PC-3 (cell line): Measurements from ENCODE around the gene OPHN1. TPM values are rescaled to one million over a fixed set of nuclear protein-coding genes. Genes with fewer than 3 reads are reported as not detected.
A peak's percentile ranks its signal among the peaks of the same experiment; 100 is the strongest.

Experiments
- ATAC-seq: fragments of 200-7000 bp; cut with Tn5 transposase; 2 replicates; pipeline ENCODE4 v1.9.1; 2020; ENCODE audit warnings: mild to moderate bottlenecking, moderate library complexity
- BruUV-seq: library from RNA; stranded (reverse); fragments of 400-500 nt; replicated peaks from 2 replicates; lab custom pipeline; 2021; lab: Mats Ljungman, UMichigan
- CTCF ChIA-PET: fragments of 300-600 bp; sonication (Branson Sonifier 250); formaldehyde crosslinking; loops from one replicate; lab custom pipeline; 2022; ENCODE audit warnings: antibody characterized with exemption; lab: Charles Lee
- POLR2A ChIA-PET: fragments of 300-600 bp; sonication (Branson Sonifier 250); formaldehyde crosslinking; loops from one replicate; lab custom pipeline; 2022; ENCODE audit warnings: antibody characterized with exemption; ENCODE audit not compliant: unreplicated experiment; lab: Charles Lee
- DNase-seq: peaks from one replicate; pipeline ENCODE4 v3.0.0-alpha.2; 2015
- H2AFZ ChIP-seq: fragments of 300-600 bp; sonication (generic); 2 replicates; pipeline ENCODE4 v1.6.0; 2016; ENCODE audit warnings: antibody characterized with exemption, low read length
- H3F3A ChIP-seq: fragments of 300-600 bp; sonication (generic); one replicate; pipeline ENCODE4 v1.6.0; 2017; ENCODE audit warnings: antibody characterized with exemption, low read length, control low read depth, mild to moderate bottlenecking; ENCODE audit not compliant: unreplicated experiment
- H3K27ac ChIP-seq: fragments of 300-600 bp; sonication (generic); 2 replicates; pipeline ENCODE4 v1.5.1; 2016; ENCODE audit warnings: mild to moderate bottlenecking, low read length
- H3K27me3 ChIP-seq: fragments of 300-600 bp; sonication (generic); 2 replicates; pipeline ENCODE4 v1.6.1; 2016; ENCODE audit warnings: low read length, mixed read lengths
- H3K36me3 ChIP-seq: fragments of 300-600 bp; sonication (generic); 2 replicates; pipeline ENCODE4 v1.6.1; 2016; ENCODE audit warnings: low read depth, mixed run types, low read length, mixed read lengths
- H3K4me1 ChIP-seq: fragments of 300-600 bp; sonication (generic); 2 replicates; pipeline ENCODE4 v1.5.1; 2016; ENCODE audit warnings: low read length; ENCODE audit not compliant: insufficient read depth
- H3K4me2 ChIP-seq: fragments of 300-600 bp; sonication (generic); 2 replicates; pipeline ENCODE4 v1.6.0; 2016; ENCODE audit warnings: low read length
- H3K4me3 ChIP-seq: fragments of 300-600 bp; sonication (generic); 2 replicates; pipeline ENCODE4 v1.5.1; 2016; ENCODE audit warnings: mild to moderate bottlenecking, low read length, mixed read lengths
- H3K79me2 ChIP-seq: fragments of 300-600 bp; sonication (generic); 2 replicates; pipeline ENCODE4 v1.6.1; 2017; ENCODE audit warnings: low read length, mixed read lengths
- H3K9ac ChIP-seq: fragments of 300-600 bp; sonication (generic); 2 replicates; pipeline ENCODE4 v1.6.0; 2016; ENCODE audit warnings: mild to moderate bottlenecking, low read length
- H3K9me2 ChIP-seq: fragments of 300-600 bp; sonication (generic); replicated peaks from 2 replicates; pipeline ENCODE4 v1.6.1; 2016; ENCODE audit warnings: mixed run types, low read length, mixed read lengths
- H3K9me3 ChIP-seq: fragments of 300-600 bp; sonication (generic); 2 replicates; pipeline ENCODE4 v1.6.1; 2016; ENCODE audit warnings: low read length, mixed read lengths
- H4K20me1 ChIP-seq: fragments of 300-600 bp; sonication (generic); 2 replicates; pipeline ENCODE4 v1.6.1; 2016; ENCODE audit warnings: low read length, mixed read lengths
- EZH2 ChIP-seq: fragments of 300-600 bp; sonication (generic); IDR thresholded peaks from one replicate; pipeline ENCODE4 v1.6.1; 2017; ENCODE audit warnings: antibody characterized with exemption, mild to moderate bottlenecking, low read length; ENCODE audit not compliant: unreplicated experiment
- EZH2phosphoT487 ChIP-seq: fragments of 300-600 bp; sonication (generic); IDR thresholded peaks from 2 replicates; pipeline ENCODE4 v1.6.1; 2018; ENCODE audit warnings: mild to moderate bottlenecking, antibody characterized with exemption, low read length, borderline replicate concordance
- intact Hi-C: fragments of 100-400 bp; cut with micrococcal nuclease; formaldehyde crosslinking; loops from 2 replicates; pipeline ENCODE4 v1.9.0; 2023
- total RNA-seq: library from RNA; depleted of rRNA; stranded (reverse); fragments of >200 nt; gene quantifications from 2 replicates; pipeline ENCODE4 v1.2.3, GENCODE V29; 2014
- TF ChIP-seq, protein P1 (sequence below): fragments of 300-600 bp; sonication (generic); conservative IDR thresholded peaks from 2 replicates; pipeline ENCODE4 v1.5.1; 2017; ENCODE audit warnings: antibody characterized with exemption, low read depth, mild to moderate bottlenecking, low read length

The OPHN1 gene
- total RNA-seq, 1 experiment from 2014 or later, result 6.0 TPM

- no peak overlapping the region for H2AFZ ChIP-seq
- no peak for TF ChIP-seq EZH2
- no peak for TF ChIP-seq EZH2phosphoT487
- TF ChIP-seq, protein P1, sequence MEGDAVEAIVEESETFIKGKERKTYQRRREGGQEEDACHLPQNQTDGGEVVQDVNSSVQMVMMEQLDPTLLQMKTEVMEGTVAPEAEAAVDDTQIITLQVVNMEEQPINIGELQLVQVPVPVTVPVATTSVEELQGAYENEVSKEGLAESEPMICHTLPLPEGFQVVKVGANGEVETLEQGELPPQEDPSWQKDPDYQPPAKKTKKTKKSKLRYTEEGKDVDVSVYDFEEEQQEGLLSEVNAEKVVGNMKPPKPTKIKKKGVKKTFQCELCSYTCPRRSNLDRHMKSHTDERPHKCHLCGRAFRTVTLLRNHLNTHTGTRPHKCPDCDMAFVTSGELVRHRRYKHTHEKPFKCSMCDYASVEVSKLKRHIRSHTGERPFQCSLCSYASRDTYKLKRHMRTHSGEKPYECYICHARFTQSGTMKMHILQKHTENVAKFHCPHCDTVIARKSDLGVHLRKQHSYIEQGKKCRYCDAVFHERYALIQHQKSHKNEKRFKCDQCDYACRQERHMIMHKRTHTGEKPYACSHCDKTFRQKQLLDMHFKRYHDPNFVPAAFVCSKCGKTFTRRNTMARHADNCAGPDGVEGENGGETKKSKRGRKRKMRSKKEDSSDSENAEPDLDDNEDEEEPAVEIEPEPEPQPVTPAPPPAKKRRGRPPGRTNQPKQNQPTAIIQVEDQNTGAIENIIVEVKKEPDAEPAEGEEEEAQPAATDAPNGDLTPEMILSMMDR, result no peak
Observed at GRCh38 chrX:68203646-68204045, 229.6 kb downstream of the OPHN1 start.

GRCh38 chrX:68203211-68203610, 230.1 kb downstream of the OPHN1 start:
- intact Hi-C loops, result no loop called here
- DNase-seq, result no peak
- Histone ChIP-seq H3K9ac (no peak overlapping the region), H3K4me3 (no peak overlapping the region), H4K20me1 (no peaks in the 10 kb centered on the region), H3F3A (no peaks in the 10 kb centered on the region), H2AFZ (no peak overlapping the region), H3K27ac (no peak overlapping the region), H3K4me1 (peaks cover 9% of the 10 kb centered on the region), H3K79me2 (no peaks in the 10 kb centered on the region), H3K27me3 (no peaks in the 10 kb centered on the region), H3K36me3 (no peaks in the 10 kb centered on the region), H3K9me3 (no peaks in the 10 kb centered on the region), H3K4me2 (no peak overlapping the region), H3K9me2 (no peaks in the 10 kb centered on the region)
- no peak for ATAC-seq
- POLR2A ChIA-PET, result no interaction called here
- TF ChIP-seq EZH2phosphoT487 (no peak), EZH2 (no peak)
- TF ChIP-seq, protein P1, result no peak
- no TSS peak for BruUV-seq
- CTCF ChIA-PET, result no interaction called here

More at GRCh38 chrX:68203646-68204045, 229.6 kb downstream of the OPHN1 start:
- Histone ChIP-seq H4K20me1 (no peaks in the 10 kb centered on the region), H3K79me2 (no peaks in the 10 kb centered on the region), H3K9ac (no peak overlapping the region), H3K4me3 (no peak overlapping the region), H3F3A (no peaks in the 10 kb centered on the region), H3K9me3 (no peaks in the 10 kb centered on the region), H3K4me2 (no peak overlapping the region), H3K27ac (no peak overlapping the region), H3K4me1 (peaks cover 4% of the 10 kb centered on the region), H3K9me2 (no peaks in the 10 kb centered on the region), H3K36me3 (no peaks in the 10 kb centered on the region), H3K27me3 (no peaks in the 10 kb centered on the region)
- ChIA-PET POLR2A (no interaction called here), CTCF (no interaction called here)
- DNase-seq, result no peak
- ATAC-seq, result no peak
- no TSS peak for BruUV-seq
- intact Hi-C loops, result no loop called here

DNA sequence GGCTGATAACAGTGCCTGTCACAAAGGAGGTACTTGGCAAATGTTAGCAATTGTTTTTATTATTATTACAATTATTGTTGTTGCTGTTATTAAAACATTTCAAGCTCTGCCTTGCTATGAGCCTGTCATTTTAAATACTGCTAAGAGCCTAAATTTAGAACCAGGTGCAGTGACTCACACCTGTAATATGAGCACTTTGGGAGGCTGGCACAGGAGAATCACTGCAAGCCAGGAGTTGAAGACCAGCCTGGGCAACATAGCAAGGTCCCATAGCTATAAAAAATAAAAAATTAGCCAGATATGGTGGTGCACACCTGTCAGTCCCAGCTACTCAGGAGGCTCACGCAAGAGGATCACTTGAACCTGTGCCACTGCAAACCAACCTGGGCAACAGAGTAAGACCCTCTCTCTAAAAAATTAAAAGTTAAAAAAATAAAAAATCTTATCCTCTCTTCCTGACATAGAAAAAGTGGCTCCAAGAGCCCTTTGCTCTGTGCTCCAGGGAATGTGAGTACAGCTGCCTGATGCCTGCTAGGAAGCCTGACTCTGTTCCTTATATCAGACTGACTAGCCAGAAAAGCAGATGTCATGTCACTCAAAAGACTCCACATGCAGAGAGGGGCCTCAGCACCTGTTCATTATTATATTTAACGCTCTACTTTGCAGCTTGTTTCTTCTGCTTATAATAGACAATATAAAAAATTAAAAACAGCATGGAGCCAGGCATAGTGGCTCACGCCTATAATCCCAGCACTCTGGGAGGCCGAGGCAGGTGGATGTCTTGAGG, 234.0 kb downstream of the OPHN1 start:
- Histone ChIP-seq H3K27ac (0 out of 2 replicates have a peak overlapping the region, but pooled peaks have one; percentile 11), H2AFZ (no peak overlapping the region), H3K9ac (no peak overlapping the region), H3K9me2 (no peaks in the 10 kb centered on the region), H3K4me2 (no peak overlapping the region), H3K36me3 (no peaks in the 10 kb centered on the region), H4K20me1 (no peaks in the 10 kb centered on the region), H3K4me3 (no peak overlapping the region), H3K4me1 (peaks cover 16% of the 10 kb centered on the region), H3K27me3 (no peaks in the 10 kb centered on the region), H3F3A (no peaks in the 10 kb centered on the region), H3K79me2 (no peaks in the 10 kb centered on the region), H3K9me3 (no peaks in the 10 kb centered on the region)
- intact Hi-C loops, result loop anchor here (5.0 to 10.0 kb wide), 3 partner anchors 56 to 158 kb away; no protein-coding TSS in a partner anchor
- BruUV-seq, result no TSS peak
- ATAC-seq (peak; percentile 56; the same call in 1 of the 2 replicates), DNase-seq (peak; percentile 53)
- TF ChIP-seq EZH2 (no peak), EZH2phosphoT487 (no peak)
- TF ChIP-seq, protein P1, result no peak
- CTCF ChIA-PET, result no interaction called here
- POLR2A ChIA-PET, result no interaction called here
